Gastroesophageal sphincter (tissue), 3 donors: ENCODE measurements around the gene SYNDIG1L.

Experiments used
- POLR2A ChIP-seq, 2 donors: fragments of 450-650 bp; IDR thresholded peaks; one replicate each; pipeline ENCODE4 v1.6.1; 2017; ENCODE audit warnings: antibody characterized with exemption in 2 of 2, mild to moderate bottlenecking in 2 of 2, moderate library complexity in 1 of 2
- POLR2AphosphoS5 ChIP-seq: sonication (generic); formaldehyde crosslinking; IDR thresholded peaks from one replicate; pipeline ENCODE4 v1.6.1; 2017; ENCODE audit warnings: antibody characterized with exemption
- TF ChIP-seq, protein P1 (sequence below), 4 experiments: fragments of 200-600 bp in 2 of 4; fragments of 450-650 bp in 2 of 4; sonication (generic) in 1 of 4; IDR thresholded peaks; one replicate each; pipeline ENCODE4 v1.5.1; 2017 to 2019; ENCODE audit warnings: antibody characterized with exemption in 4 of 4, mild to moderate bottlenecking in 2 of 4, moderate library complexity in 2 of 4

GRCh38 chr14:74400031-74400685 is 25.9 kb downstream of the SYNDIG1L start:
- TF ChIP-seq, protein P1, sequence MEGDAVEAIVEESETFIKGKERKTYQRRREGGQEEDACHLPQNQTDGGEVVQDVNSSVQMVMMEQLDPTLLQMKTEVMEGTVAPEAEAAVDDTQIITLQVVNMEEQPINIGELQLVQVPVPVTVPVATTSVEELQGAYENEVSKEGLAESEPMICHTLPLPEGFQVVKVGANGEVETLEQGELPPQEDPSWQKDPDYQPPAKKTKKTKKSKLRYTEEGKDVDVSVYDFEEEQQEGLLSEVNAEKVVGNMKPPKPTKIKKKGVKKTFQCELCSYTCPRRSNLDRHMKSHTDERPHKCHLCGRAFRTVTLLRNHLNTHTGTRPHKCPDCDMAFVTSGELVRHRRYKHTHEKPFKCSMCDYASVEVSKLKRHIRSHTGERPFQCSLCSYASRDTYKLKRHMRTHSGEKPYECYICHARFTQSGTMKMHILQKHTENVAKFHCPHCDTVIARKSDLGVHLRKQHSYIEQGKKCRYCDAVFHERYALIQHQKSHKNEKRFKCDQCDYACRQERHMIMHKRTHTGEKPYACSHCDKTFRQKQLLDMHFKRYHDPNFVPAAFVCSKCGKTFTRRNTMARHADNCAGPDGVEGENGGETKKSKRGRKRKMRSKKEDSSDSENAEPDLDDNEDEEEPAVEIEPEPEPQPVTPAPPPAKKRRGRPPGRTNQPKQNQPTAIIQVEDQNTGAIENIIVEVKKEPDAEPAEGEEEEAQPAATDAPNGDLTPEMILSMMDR (IDR thresholded peaks at IDR 0.05) = no peak
- TF ChIP-seq POLR2A (IDR thresholded peaks at IDR 0.05) = no peak
- no peak for TF ChIP-seq POLR2AphosphoS5
